Activated CD4-positive, alpha-beta T cell treated with anti-CD3 and anti-CD28 coated beads, Interleukin-2, Interleukin-6, amounts not matched to agents 100 ng/mL and 50 ng/mL, durations not matched to agents 16 hours and 8 hours (primary cell): ENCODE data around the gene PRMT2.
"Not testable (repeated sequence)": the region's sequence is repeated elsewhere in the genome, so short reads cannot be mapped to it uniquely, and the experiment has no call there.

Source experiments
- DNase-seq: peaks from one replicate; pipeline ENCODE4 v3.0.0-alpha.2; 2020

The PRMT2 gene

DNA sequence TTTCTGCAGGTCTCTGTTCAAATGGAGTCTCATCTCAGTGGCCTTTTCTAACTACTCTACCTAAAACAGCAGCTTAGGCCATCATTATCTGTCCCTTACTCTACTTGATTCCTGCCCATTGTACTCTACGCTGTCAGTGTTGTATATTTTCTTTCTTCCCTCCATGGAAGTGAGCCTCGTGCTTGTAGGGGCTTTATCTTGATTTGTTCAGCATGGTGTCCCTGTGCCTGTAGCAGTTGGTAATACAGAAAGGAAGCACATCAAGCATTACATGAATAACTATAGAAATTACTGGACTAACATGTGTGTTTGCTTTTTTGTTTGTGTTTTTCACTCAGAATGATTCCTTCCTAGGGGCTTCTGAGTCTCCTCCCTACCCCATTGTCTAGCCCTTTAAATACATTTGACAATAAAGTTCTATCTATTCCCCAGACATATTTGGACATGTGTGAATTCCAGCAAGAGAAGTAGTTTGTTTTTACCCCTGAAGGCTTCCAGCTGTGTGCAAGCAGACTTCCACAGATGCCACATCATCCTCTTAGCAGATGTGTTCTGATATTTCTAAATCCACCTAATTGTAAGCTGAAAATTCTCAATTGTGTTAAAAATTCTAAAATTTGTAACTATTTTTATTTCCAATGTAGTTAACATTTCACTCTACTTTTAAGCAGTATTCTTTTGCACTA, 40.3 kb downstream of the PRMT2 start:
- DNase-seq: no peak

DNA sequence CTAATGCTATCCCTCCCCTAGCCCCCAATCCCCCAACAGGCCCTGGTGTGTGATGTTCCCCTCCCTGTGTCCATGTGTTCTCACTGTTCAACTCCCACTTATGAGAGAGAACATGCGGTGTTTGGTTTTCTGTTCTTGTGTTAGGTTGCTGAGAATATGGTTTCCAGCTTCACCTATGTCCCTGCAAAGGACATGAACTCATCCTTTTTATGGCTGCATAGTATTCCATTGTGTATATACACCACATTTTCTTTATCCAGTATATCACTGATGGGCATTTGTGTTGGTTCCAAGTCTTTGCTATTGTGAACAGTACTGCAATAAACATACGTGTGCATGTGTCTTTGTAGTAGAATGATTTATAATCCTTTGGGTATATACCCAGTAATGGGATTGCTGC, 41.1 kb downstream of the PRMT2 start:
- DNase-seq: not testable (repeated sequence)

DNA sequence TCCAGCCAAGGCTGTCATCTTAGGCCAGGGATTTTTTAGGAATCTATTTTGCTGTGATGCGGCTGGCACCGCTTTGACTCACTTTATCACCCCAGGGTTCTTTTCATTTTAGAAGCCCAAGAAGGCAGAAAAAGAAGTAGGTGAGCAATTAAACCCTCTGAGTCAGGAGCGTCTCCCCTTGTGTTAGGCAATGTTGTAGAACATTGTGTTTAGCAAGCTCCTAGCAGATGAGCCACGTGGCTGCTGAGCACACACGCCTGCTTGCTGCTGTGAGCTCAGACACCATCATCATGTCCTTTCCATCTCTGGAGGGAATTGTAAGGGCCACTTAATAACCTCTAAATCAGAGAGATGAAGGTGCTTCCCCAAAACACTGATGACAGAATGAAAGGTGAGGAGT, 46.1 kb downstream of the PRMT2 start:
- not testable (repeated sequence) for DNase-seq

DNA sequence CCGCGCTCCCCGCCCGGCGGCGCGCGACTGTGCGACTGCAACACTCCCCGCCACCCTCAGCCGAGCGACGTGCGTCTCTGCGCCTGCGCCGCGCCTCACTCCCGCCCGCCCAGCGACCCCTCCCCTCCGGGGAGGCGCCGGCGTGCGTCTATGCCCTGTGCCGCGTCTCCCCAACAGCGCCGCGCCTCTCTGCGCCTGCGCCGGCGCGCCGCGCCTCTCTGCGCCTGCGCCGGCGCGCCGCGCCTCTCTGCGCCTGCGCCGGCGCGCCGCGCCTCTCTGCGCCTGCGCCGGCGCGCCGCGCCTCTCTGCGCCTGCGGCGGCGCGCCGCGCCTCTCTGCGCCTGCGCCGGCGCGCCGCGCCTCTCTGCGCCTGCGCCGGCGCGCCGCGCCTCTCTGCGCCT, 63.2 kb downstream of the PRMT2 start:
- not testable (repeated sequence) for DNase-seq

DNA sequence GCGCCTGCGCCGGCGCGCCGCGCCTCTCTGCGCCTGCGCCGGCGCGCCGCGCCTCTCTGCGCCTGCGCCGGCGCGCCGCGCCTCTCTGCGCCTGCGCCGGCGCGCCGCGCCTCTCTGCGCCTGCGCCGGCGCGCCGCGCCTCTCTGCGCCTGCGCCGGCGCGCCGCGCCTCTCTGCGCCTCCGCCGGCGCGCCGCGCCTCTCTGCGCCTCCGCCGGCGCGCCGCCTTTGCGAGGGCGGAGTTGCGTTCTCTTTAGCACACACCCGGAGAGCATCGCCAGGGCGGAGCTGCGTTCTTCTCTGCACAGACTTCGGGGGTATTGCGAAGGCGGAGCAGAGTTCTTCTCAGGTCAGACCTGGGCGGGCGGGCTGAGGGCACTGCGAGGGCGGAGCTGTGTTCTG, 63.6 kb downstream of the PRMT2 start:
- DNase-seq: not testable (repeated sequence)
